ENCODE measurements around the gene PRSS36. TPM values are rescaled to one million over a fixed set of nuclear protein-coding genes. Genes with fewer than 3 reads are reported as not detected.
A peak's percentile ranks its signal among the peaks of the same experiment; 100 is the strongest.

The PRSS36 gene
- total and polyA plus RNA-seq, 9 of the 15 experiments (the other 6 are each of a cell fraction or from before 2014, with no cell fraction given), result 0.09 to 1.2 (median 0.54) TPM; not detected in 2

DNA sequence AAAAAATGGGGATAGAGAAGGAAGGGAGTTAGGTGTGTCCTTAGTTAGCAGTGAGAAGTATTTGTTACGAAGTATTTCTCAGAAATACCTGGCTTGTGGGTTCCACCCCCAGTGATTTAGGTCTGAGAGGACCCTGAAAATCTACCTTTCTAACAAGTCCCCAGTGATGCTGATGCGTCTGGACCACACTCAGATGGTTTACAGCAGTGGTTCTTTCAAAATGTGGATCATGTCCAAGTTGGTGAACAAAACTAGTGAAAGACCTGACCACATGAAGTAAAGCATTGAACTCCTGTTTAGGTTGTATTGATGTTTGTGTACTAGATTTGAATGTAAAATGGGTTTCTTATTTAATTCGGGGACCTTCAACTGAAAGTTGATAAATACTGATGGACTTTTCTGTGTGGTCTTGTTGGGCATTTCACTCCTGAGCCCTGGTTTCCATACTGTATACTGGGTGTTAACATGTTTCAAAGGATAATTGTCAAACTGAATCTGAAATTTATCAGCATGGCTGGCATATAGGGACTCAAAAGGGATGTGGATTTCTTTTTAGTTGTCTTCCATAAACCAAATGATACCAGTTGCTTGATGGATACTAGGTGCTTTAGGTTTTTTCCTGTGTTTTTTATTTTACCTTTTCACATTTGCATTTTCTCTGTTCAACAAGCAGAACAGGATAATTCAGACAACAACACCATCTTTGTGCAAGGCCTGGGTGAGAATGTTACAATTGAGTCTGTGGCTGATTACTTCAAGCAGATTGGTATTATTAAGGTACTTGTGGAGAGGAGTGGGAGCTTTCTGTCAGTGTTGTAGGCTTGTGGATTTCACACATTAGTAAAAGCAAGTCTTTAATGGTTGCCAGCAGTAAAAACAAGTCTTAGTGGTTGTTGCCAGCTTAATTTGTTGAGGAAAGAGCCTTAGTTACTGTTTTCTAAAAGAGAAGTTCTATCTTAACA lies 38.9 kb upstream of the PRSS36 start (continued):
- TF ChIP-seq ATF3 (IDR thresholded peaks at IDR 0.05), result no peak
- no peak for TF ChIP-seq ATF3 (CRISPR knock-in tag; conservative IDR thresholded peaks at IDR 0.05)
- no peak for TF ChIP-seq ARNT (IDR thresholded peaks at IDR 0.05)
- TF ChIP-seq HDGF (IDR thresholded peaks at IDR 0.05), result no peak
- no peak for TF ChIP-seq PHF20 (IDR thresholded peaks at IDR 0.05; ENCODE audit: partially characterized antibody)
- TF ChIP-seq ILF3 (IDR thresholded peaks at IDR 0.05; ENCODE audit: borderline replicate concordance), result 0 out of 2 replicates have a peak, but pooled peaks have one; percentile 6
- TF ChIP-seq KHSRP (IDR thresholded peaks at IDR 0.05), result peak; percentile 23; the same call in 1 of the 2 replicates
- TF ChIP-seq, protein P1, sequence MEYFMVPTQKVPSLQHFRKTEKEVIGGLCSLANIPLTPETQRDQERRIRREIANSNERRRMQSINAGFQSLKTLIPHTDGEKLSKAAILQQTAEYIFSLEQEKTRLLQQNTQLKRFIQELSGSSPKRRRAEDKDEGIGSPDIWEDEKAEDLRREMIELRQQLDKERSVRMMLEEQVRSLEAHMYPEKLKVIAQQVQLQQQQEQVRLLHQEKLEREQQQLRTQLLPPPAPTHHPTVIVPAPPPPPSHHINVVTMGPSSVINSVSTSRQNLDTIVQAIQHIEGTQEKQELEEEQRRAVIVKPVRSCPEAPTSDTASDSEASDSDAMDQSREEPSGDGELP (CRISPR knock-in tag; IDR thresholded peaks at IDR 0.05; ENCODE audit: borderline replicate concordance), result no peak
- TF ChIP-seq POLR2G (IDR thresholded peaks at IDR 0.05; ENCODE audit: low read depth, low read length), result no peak; the same call in 1 of the 2 replicates
- no peak for TF ChIP-seq POU5F1 (IDR thresholded peaks at IDR 0.05; ENCODE audit: borderline replicate concordance, low read depth, low read length, partially characterized antibody)
- TF ChIP-seq TFAM (CRISPR knock-in tag; conservative IDR thresholded peaks at IDR 0.05), result no peak
- TF ChIP-seq MCM7 (IDR thresholded peaks at IDR 0.05), result no peak
- TF ChIP-seq HCFC1 (IDR thresholded peaks at IDR 0.05; ENCODE audit: low read depth, low read length), result no peak

Data from K562 (cell line).